GM23338 (cell line): Measurements from ENCODE around the gene CIB4. TPM values are rescaled to one million over a fixed set of nuclear protein-coding genes. Genes with fewer than 3 reads are reported as not detected.

Experiments used
- ATAC-seq: fragments of 200-7000 bp; cut with Tn5 transposase; 3 replicates; pipeline ENCODE4 v1.9.1; 2020
- DNase-seq: peaks from one replicate; pipeline ENCODE4 v3.0.0-alpha.2; 2015; ENCODE audit warnings: low spot score
- H2AFZ ChIP-seq: fragments of 200-600 bp; sonication (generic); 2 replicates; pipeline ENCODE4 v1.8.0; 2016; ENCODE audit warnings: antibody characterized with exemption, mild to moderate bottlenecking, moderate library complexity
- H3F3A ChIP-seq: fragments of 200-600 bp; sonication (generic); replicated peaks from 2 replicates; pipeline ENCODE4 v1.8.0; 2017; ENCODE audit warnings: antibody characterized with exemption, mixed run types, low read depth
- H3K27ac ChIP-seq: fragments of 200-600 bp; sonication (generic); 2 replicates; pipeline ENCODE4 v1.6.1; 2016; ENCODE audit warnings: low read depth
- H3K27me3 ChIP-seq: fragments of 200-600 bp; sonication (generic); 2 replicates; pipeline ENCODE4 v1.8.0; 2016; ENCODE audit warnings: mild to moderate bottlenecking, mixed run types, moderate library complexity; ENCODE audit not compliant: insufficient read depth
- H3K36me3 ChIP-seq: fragments of 200-600 bp; sonication (generic); 2 replicates; pipeline ENCODE4 v1.8.0; 2016; ENCODE audit warnings: mild to moderate bottlenecking; ENCODE audit not compliant: insufficient read depth
- H3K4me1 ChIP-seq: fragments of 200-600 bp; sonication (generic); 2 replicates; pipeline ENCODE4 v1.8.0; 2016; ENCODE audit warnings: mild to moderate bottlenecking, moderate library complexity; ENCODE audit not compliant: insufficient read depth
- H3K4me2 ChIP-seq: fragments of 200-600 bp; sonication (generic); 2 replicates; pipeline ENCODE4 v1.7.1; 2017; ENCODE audit warnings: mixed run types
- H3K4me3 ChIP-seq: fragments of 200-600 bp; sonication (generic); 2 replicates; pipeline ENCODE4 v1.6.1; 2016; ENCODE audit warnings: mixed run types
- H3K79me2 ChIP-seq: fragments of 200-600 bp; sonication (generic); replicated peaks from 2 replicates; pipeline ENCODE4 v1.8.0; 2017; ENCODE audit warnings: mild to moderate bottlenecking; ENCODE audit not compliant: insufficient read depth
- H3K9me2 ChIP-seq: fragments of 200-600 bp; sonication (generic); 2 replicates; pipeline ENCODE4 v1.8.0; 2017; ENCODE audit not compliant: insufficient read depth
- H4K20me1 ChIP-seq: fragments of 200-600 bp; sonication (generic); replicated peaks from 2 replicates; pipeline ENCODE4 v1.8.0; 2017; ENCODE audit warnings: mild to moderate bottlenecking; ENCODE audit not compliant: insufficient read depth
- H3K27ac Mint-ChIP-seq: 2 replicates; pipeline ENCODE4 v1.8.0; 2020; ENCODE audit warnings: inconsistent platforms, mild to moderate bottlenecking, moderate library complexity, mixed read lengths
- H3K27me3 Mint-ChIP-seq: 3 replicates; pipeline ENCODE4 v1.8.0; 2022; ENCODE audit warnings: low read depth, mild to moderate bottlenecking, moderate library complexity, mixed read lengths, inconsistent platforms; ENCODE audit not compliant: insufficient read depth, poor library complexity
- H3K36me3 Mint-ChIP-seq: 3 replicates; pipeline ENCODE4 v1.8.0; 2021; ENCODE audit warnings: low read depth, mild to moderate bottlenecking, inconsistent platforms, moderate library complexity, mixed read lengths
- H3K4me1 Mint-ChIP-seq: 3 replicates; pipeline ENCODE4 v1.8.0; 2020; ENCODE audit warnings: mild to moderate bottlenecking, inconsistent platforms, mixed read lengths
- H3K4me3 Mint-ChIP-seq: 3 replicates; pipeline ENCODE4 v1.8.0; 2021; ENCODE audit warnings: moderate library complexity, mild to moderate bottlenecking, inconsistent platforms, mixed read lengths
- H3K9me3 Mint-ChIP-seq: 3 replicates; pipeline ENCODE4 v1.8.0; 2020; ENCODE audit warnings: moderate library complexity, mild to moderate bottlenecking, inconsistent platforms, mixed read lengths
- CREB1 ChIP-seq: fragments of 250-450 bp; sonication (Bioruptor Pico); IDR thresholded peaks from 2 replicates; pipeline ENCODE4 v1.5.0; 2020; ENCODE audit warnings: low read depth, mild to moderate bottlenecking, moderate library complexity
- ZNF331 ChIP-seq: fragments of 250-450 bp; sonication (Bioruptor Pico); IDR thresholded peaks from 2 replicates; pipeline ENCODE4 v1.5.0; 2020; ENCODE audit warnings: low read depth, mild to moderate bottlenecking, moderate library complexity
- polyA plus RNA-seq: library from polyadenylated mRNA; unstranded; fragments of >200 nt; fragmentation: Nextera tagmentation; extraction: Ambion mirVana; gene quantifications from 2 replicates; pipeline ENCODE4 v1.2.1, GENCODE V29; 2016
- total RNA-seq: library from RNA; depleted of rRNA; stranded (reverse); fragments of >200 nt; shearing (Covaris generic); gene quantifications from 2 replicates; pipeline ENCODE4 v1.2.3, GENCODE V29; 2014
- TF ChIP-seq, protein P1 (sequence below): fragments of 250-450 bp; sonication (Bioruptor Pico); IDR thresholded peaks from 2 replicates; pipeline ENCODE4 v1.5.0; 2020; ENCODE audit warnings: mild to moderate bottlenecking, moderate library complexity
- TF ChIP-seq, protein P2 (sequence below), 2 experiments: fragments of 200-600 bp in 1 of 2; sonication (generic) in 1 of 2; conservative IDR thresholded peaks; 2 replicates each; pipeline versions ENCODE4 v1.5.1 to v1.6.1; 2016 to 2017; ENCODE audit warnings: antibody characterized with exemption in 2 of 2, low read depth in 2 of 2, mild to moderate bottlenecking in 2 of 2, moderate library complexity in 1 of 2

The CIB4 gene
- total and polyA plus RNA-seq, 2 experiments from 2014 or later, result not detected

DNA sequence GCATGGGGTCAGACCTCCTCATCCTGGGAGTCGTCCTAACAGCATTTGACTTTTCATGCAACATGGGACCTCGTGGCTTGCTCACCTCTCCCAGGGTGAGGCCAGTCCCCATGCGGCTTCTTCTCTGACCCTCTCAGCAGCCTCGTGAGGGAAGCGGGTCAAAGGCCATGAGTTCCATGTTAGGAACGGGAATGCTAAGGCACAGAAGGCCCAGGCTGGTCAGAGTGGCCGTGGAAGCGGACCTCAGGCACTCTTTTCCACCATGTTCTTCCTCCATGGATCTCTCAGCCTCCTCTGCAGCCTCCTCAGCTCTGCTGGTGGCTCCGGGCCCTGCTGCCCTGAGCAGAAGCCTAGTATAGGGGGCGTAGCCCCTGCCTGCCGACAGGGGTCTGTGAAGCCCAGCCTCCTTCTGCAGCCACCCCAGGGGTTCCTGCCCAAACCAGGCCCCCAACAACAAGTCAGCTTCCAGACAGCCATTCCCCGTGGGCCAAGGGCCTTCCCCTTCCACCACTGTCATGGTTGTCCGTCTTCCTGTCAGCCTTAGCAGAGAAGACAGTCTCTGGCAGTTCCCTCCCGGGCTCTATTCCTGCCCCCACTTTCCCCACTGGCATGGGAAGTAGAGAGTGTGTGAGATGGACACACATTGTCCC is 103.2 kb downstream of the CIB4 start (continued):
- TF ChIP-seq, protein P1, sequence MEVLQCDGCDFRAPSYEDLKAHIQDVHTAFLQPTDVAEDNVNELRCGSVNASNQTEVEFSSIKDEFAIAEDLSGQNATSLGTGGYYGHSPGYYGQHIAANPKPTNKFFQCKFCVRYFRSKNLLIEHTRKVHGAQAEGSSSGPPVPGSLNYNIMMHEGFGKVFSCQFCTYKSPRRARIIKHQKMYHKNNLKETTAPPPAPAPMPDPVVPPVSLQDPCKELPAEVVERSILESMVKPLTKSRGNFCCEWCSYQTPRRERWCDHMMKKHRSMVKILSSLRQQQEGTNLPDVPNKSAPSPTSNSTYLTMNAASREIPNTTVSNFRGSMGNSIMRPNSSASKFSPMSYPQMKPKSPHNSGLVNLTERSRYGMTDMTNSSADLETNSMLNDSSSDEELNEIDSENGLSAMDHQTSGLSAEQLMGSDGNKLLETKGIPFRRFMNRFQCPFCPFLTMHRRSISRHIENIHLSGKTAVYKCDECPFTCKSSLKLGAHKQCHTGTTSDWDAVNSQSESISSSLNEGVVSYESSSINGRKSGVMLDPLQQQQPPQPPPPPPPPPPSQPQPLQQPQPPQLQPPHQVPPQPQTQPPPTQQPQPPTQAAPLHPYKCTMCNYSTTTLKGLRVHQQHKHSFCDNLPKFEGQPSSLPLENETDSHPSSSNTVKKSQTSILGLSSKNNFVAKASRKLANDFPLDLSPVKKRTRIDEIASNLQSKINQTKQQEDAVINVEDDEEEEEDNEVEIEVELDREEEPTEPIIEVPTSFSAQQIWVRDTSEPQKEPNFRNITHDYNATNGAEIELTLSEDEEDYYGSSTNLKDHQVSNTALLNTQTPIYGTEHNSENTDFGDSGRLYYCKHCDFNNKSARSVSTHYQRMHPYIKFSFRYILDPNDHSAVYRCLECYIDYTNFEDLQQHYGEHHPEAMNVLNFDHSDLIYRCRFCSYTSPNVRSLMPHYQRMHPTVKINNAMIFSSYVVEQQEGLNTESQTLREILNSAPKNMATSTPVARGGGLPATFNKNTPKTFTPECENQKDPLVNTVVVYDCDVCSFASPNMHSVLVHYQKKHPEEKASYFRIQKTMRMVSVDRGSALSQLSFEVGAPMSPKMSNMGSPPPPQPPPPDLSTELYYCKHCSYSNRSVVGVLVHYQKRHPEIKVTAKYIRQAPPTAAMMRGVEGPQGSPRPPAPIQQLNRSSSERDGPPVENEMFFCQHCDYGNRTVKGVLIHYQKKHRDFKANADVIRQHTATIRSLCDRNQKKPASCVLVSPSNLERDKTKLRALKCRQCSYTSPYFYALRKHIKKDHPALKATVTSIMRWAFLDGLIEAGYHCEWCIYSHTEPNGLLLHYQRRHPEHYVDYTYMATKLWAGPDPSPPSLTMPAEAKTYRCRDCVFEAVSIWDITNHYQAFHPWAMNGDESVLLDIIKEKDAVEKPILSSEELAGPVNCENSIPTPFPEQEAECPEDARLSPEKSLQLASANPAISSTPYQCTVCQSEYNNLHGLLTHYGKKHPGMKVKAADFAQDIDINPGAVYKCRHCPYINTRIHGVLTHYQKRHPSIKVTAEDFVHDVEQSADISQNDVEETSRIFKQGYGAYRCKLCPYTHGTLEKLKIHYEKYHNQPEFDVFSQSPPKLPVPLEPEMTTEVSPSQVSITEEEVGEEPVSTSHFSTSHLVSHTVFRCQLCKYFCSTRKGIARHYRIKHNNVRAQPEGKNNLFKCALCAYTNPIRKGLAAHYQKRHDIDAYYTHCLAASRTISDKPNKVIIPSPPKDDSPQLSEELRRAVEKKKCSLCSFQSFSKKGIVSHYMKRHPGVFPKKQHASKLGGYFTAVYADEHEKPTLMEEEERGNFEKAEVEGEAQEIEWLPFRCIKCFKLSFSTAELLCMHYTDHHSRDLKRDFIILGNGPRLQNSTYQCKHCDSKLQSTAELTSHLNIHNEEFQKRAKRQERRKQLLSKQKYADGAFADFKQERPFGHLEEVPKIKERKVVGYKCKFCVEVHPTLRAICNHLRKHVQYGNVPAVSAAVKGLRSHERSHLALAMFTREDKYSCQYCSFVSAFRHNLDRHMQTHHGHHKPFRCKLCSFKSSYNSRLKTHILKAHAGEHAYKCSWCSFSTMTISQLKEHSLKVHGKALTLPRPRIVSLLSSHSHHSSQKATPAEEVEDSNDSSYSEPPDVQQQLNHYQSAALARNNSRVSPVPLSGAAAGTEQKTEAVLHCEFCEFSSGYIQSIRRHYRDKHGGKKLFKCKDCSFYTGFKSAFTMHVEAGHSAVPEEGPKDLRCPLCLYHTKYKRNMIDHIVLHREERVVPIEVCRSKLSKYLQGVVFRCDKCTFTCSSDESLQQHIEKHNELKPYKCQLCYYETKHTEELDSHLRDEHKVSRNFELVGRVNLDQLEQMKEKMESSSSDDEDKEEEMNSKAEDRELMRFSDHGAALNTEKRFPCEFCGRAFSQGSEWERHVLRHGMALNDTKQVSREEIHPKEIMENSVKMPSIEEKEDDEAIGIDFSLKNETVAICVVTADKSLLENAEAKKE (CRISPR knock-in tag), result no peak
- TF ChIP-seq, protein P2, sequence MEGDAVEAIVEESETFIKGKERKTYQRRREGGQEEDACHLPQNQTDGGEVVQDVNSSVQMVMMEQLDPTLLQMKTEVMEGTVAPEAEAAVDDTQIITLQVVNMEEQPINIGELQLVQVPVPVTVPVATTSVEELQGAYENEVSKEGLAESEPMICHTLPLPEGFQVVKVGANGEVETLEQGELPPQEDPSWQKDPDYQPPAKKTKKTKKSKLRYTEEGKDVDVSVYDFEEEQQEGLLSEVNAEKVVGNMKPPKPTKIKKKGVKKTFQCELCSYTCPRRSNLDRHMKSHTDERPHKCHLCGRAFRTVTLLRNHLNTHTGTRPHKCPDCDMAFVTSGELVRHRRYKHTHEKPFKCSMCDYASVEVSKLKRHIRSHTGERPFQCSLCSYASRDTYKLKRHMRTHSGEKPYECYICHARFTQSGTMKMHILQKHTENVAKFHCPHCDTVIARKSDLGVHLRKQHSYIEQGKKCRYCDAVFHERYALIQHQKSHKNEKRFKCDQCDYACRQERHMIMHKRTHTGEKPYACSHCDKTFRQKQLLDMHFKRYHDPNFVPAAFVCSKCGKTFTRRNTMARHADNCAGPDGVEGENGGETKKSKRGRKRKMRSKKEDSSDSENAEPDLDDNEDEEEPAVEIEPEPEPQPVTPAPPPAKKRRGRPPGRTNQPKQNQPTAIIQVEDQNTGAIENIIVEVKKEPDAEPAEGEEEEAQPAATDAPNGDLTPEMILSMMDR (conservative IDR thresholded peaks at IDR 0.05; ENCODE audit: low read depth in 2 of 2), result no peak

- no peaks in the 10 kb centered on the region for H3K9me2 ChIP-seq
- no peak overlapping the region for H3K4me3 ChIP-seq
- Mint-ChIP-seq H3K9me3 (no peaks in the 10 kb centered on the region), H3K36me3 (no peaks in the 10 kb centered on the region), H3K4me1 (peaks cover 29% of the 10 kb centered on the region), H3K27ac (no peak overlapping the region), H3K27me3 (peaks cover 8% of the 10 kb centered on the region), H3K4me3 (no peak overlapping the region)
- no peak overlapping the region for H3K27ac ChIP-seq
- peaks cover 12% of the 10 kb centered on the region for H3K4me1 ChIP-seq
- TF ChIP-seq CREB1 (no peak), ZNF331 (CRISPR knock-in tag) (no peak)
- TF ChIP-seq, protein P2 (conservative IDR thresholded peaks at IDR 0.05; ENCODE audit: low read depth in 2 of 2), result peak; percentile 3 to 60; a peak in 2 of 4 replicates
- ATAC-seq (peak; percentile 41), DNase-seq (peak; percentile 25)
- H3K4me2 ChIP-seq, result no peak overlapping the region
- no peaks in the 10 kb centered on the region for H3K79me2 ChIP-seq
- no peaks in the 10 kb centered on the region for H3K27me3 ChIP-seq
- H3F3A ChIP-seq, result no peaks in the 10 kb centered on the region
- H4K20me1 ChIP-seq, result no peaks in the 10 kb centered on the region
- no peak overlapping the region for H2AFZ ChIP-seq
- no peaks in the 10 kb centered on the region for H3K36me3 ChIP-seq
Measured at GRCh38 chr2:26537069-26537825, 103.9 kb downstream of the CIB4 start.
